NCI-H2196 (cell line): ENCODE measurements around the gene EPHB6.
A peak's percentile ranks its signal among the peaks of the same experiment; 100 is the strongest.

Source experiments
- DNase-seq: peaks from one replicate; lab custom pipeline; 2025; ENCODE audit not compliant: unreplicated experiment; lab: John Stamatoyannopoulos, UW

The EPHB6 gene

DNA sequence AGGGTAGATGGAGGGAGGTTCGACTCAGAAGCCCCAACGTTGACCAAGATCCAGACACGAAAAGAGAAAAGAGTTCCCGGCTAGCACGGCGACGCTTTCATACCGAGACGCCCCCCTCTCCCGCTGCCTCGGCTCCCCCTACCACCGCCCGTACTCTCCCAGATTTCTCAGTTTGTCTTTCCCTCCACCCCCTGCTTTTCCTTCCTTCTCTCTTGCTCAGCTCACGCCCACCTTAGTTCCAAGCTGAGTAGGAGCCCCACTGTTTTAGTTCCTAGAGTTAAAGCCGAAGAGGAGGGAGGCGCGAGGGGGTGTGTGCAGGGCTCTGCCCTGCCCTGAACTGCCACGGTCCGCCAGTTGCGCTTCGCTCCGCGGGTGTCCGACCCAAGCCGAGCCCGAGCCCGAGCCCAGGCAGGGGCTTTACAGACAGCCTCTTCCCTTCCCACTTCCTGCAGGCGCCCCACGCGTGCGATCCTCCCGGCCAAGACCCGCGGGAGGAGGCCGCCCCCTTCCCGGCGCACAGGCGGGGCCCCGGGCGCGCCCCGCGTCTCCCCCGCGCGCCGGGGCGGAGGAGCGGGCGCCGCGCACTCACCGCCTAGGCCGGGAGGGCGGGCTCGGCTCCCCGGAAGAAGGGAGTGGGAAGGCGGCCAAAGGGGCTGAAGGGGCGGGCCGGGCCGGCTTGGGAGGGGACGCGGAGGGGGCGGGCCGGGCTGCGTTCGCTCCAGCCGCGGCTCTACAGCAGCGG, at the start of gene EPHB6:
TSS of gene EPHB6 (plus strand) at position 705 of the 742 bp plus-strand sequence. CDS start 8,152 bp downstream, outside the sequence.
- peak; percentile 53 for DNase-seq

GRCh38 chr7:142805350-142806021, 49.4 kb upstream of the EPHB6 start:
- DNase-seq: no peak

- DNase-seq: no peak
Observed at GRCh38 chr7:142806022-142806356, 48.9 kb upstream of the EPHB6 start.

DNA sequence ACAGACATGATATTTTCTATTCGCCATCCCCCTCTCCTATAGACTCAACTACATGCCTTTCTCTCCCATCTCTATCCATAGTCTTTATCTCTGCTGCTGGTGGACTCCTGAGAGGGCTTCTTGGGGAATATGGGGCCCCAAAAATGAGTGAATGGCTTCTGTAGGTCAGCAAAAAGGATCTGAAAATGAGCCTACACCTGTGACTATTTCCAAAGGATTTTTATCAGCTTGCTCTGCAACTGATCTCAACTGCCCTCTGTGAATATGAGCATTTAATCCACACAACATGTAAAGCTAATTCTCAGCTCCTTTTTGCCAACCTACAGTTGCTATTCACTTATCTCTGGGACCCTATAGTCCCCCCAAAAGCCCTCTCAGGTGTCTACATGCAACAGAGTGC, 47.9 kb upstream of the EPHB6 start:
- no peak for DNase-seq

- no peak for DNase-seq
Observed at GRCh38 chr7:142807855-142808460, 46.9 kb upstream of the EPHB6 start.

GRCh38 chr7:142808461-142808801, 46.4 kb upstream of the EPHB6 start:
- DNase-seq: no peak

GRCh38 chr7:142808802-142809583, 45.9 kb upstream of the EPHB6 start:
- DNase-seq: no peak

DNA sequence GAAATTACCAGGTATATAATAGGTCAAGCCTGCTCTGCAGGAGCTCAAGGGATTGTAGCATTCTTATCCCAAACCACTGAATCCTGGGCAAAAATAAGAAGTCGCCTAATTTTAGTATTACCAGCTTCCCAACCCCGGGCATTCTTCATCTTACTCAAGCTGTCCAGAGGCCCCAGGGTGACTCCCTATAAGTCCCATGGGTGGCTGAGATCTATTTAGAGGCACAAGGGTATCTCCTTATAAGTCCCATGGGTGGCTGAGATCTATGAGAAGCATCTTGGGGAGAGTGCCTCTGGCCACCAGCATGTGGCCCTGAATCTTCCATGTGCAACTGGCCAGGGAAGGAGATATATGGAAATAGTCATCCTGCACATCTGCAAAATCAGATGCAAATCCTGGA, 45.2 kb upstream of the EPHB6 start:
- no peak for DNase-seq

DNA sequence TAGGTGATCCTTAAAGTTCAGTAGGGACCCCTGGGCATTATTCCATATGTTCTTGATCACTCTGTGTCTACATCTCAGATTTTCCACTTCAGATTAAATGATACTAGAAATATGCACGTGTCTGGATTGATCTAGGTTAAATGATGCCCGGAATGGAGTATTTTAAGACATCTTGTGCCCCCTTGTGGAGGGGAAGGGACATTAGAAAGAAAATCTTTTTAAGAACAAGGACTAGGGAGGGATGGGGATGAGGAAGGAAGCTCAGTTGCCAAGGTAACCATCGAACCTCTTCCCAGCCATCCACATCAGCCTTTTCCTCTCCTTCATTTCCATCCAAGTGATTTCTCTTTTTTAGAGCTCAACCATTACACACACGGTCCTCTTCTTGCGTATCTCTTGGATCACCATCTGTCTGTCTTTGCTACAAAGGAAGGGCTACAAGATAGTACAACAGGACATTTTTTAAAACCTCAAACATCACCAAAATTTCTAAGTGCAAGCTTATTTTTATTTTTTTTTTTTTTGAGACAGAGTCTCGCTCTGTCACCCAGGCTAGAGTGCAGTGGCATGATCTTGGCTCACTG, 43.6 kb upstream of the EPHB6 start:
- DNase-seq: peak; percentile 14

- DNase-seq: no peak
Observed at GRCh38 chr7:142812437-142813215, 42.2 kb upstream of the EPHB6 start.

DNA sequence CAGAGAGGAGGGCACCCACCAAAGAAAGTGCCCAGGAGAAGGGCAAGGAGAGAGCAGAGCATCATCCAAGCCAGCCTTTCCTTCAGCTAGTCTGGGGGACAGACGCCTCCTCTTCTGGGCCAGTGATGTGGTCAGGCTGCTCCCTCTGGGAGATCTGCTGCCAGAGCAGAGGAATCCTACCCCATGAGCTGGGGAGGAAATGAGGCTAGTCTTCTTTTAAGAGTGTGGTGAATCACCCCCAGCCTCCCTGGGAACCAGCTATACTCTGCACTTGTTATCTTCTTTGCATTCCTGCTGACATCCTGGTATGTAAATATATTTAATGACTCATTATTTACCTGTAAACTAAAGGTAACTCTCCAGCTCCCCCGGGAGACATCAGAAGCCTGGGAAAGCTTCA, 41.6 kb upstream of the EPHB6 start:
- DNase-seq: no peak

DNA sequence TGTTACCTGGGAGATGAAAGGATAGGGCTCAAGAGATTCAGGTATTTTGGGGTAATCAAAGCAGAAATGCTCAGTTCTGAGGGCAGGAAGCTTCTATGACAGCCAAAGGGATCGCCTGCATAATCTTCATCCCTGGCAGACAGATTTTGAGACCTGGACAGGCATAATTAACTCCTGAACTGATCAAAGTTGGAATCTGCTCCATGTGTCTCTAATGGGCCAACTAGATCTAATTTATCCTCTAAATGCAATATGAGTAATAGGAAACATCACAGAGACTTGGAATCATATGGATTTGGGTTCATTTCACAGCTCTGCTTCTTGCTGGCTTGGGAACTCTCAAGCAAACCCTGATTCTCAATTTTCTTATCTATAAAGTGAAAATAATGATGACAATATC, 41.2 kb upstream of the EPHB6 start:
- DNase-seq: no peak

DNA sequence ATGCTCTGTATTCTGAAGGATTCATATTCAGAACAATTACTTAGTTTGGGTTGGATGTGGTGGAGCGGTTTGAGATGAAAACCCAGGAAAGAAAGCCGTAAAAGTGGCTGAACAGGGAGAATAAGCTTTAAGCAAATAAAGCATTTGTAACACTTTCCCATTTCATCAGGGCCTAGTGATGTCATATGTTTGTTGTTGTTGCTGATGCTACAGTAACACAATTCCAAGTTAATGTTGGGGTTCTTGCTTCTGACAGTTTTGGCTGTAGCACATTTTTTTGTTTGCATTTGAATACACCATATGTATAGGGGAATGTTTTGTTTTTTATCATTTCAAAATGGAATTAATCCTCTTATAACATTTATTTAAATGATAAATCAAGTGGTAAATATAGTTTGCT, 40.4 kb upstream of the EPHB6 start:
- DNase-seq: no peak

DNA sequence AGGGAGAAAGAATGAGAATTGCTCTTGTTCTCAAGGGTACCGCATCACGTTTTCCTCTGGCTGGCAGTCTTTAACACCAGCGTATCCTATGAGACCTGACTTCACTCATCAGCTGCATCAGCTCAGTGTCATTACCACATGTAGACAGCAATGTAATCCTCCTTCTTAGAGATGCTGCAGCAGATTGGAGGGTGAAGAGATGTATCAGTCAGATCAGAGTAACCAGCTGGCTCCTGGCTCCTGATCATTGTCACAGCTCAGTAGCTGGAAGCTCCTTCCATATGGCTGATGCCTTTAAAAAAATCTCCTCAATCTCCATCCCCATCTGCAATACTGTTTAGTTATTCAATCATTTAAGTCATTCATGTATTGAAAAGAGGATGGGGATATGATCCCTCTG, 39.7 kb upstream of the EPHB6 start:
- DNase-seq: no peak

DNA sequence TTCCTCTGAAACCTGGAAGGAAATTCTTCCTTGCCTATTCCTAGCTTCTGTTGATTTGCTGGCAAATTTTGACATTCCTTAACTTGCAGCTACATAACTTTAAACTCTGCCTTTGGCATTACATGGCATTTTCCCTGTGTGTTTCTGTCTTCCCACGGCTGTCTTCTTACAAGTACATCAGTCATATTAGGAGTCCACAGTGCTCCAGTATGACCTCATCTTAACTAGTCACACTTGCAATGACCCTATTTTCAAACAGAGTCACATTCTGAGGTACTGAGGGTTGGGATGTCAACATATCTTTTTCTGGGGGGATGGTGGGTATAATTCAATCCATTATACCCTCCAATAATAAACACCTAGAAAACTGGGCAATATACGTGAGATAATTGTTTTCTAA, 37.4 kb upstream of the EPHB6 start:
- no peak for DNase-seq

DNA sequence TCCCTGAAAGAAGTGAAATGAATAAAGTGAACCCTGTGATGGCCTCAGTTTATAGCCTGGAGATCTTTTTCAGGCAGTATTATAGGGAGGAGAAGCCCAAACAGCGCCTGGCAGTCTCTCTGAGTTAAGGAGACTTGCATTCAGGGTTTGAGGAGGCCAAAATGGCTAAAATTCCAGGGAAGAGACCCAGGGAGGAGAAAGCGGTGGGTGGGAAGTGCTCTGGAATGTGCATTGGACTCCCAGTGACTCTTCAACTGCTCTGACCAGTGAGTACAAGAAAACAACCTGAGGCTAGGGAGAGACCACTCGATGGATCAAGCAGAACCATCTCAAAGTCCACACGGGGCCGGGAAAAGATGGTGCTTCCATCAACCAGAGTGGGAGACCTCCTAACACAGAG, 35.3 kb upstream of the EPHB6 start:
- no peak for DNase-seq

DNA sequence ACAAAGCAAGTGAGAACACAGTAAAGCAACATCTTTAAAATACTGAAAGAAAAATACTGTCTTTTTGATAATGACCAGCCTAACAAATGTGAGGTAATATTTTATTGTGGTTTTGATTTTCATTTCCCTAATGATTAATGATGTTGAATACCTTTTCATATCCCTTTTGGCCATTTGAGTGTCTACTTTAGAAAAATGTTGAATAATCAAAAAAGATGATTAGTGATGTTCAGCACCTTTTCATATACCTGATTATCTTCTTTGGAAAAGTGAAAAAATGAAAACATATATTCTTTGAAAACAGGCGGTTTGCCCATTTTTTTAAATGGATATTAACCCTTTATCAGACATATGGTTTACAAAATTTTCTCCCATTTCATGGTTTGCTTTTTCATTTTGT, 32.2 kb upstream of the EPHB6 start:
- no peak for DNase-seq

- DNase-seq: no peak
Observed at GRCh38 chr7:142827951-142828500, 26.9 kb upstream of the EPHB6 start.

DNA sequence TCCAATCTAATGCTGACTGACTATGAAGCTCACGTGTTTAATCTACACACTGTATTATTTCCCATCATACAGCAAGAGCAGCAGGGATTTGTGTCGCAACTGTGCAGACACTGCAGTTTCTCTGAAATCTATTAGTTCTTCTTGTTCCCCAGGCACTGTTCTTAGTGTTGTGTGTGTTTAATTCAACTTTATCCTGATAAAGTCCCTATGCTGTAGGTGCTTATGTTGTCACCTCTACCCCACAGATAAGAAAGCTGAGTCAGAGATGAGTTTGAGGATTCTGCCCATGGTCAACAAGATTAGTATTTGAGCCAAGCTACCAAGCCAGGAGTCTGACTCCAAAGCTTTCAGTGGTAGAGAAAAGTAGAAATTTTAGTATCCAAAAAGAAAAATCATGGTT, 22.5 kb upstream of the EPHB6 start:
- DNase-seq: no peak
